GM12878 (cell line): Measurements from ENCODE around the gene DAAM2. TPM values are rescaled to one million over a fixed set of nuclear protein-coding genes. Genes with fewer than 3 reads are reported as not detected.

Source experiments
- ATAC-seq: fragments of 200-7000 bp; cut with Tn5 transposase; 3 replicates; pipeline ENCODE4 v1.9.1; 2020; ENCODE audit warnings: mild to moderate bottlenecking, moderate library complexity
- BruUV-seq: library from RNA; stranded (reverse); fragments of 400-500 nt; replicated peaks from 2 replicates; lab custom pipeline; 2021; lab: Mats Ljungman, UMichigan
- CTCF ChIA-PET: fragments of 300-600 bp; sonication (Branson Sonifier 250); formaldehyde crosslinking; extraction: SDS; loops from one replicate; lab custom pipeline; 2021; ENCODE audit warnings: inconsistent platforms; lab: Yijun Ruan, JAX
- POLR2A ChIA-PET: fragments of 350-600 bp; formaldehyde crosslinking; extraction: SDS; loops from one replicate; lab custom pipeline; 2021; ENCODE audit warnings: inconsistent platforms; lab: Charles Lee
- RAD21 ChIA-PET: fragments of 300-600 bp; sonication (Branson Sonifier 250); formaldehyde crosslinking; loops from one replicate; lab custom pipeline; 2023; ENCODE audit warnings: antibody characterized with exemption; ENCODE audit not compliant: unreplicated experiment; lab: Charles Lee
- SMC1A ChIA-PET: fragments of 300-600 bp; sonication (Branson Sonifier 250); formaldehyde crosslinking; loops from one replicate; lab custom pipeline; 2023; ENCODE audit not compliant: unreplicated experiment, uncharacterized antibody; lab: Charles Lee
- DNase-seq: peaks from one replicate; pipeline ENCODE4 v3.0.0-alpha.2; 2011; ENCODE audit warnings: low read depth, low spot score
- FAIRE-seq: peaks from 3 replicates; lab custom pipeline; 2011; peaks lifted over from hg19 to GRCh38; lab: Jason Lieb, UNC
- H2AFZ ChIP-seq: 2 replicates; pipeline ENCODE4 v1.6.0; 2011; ENCODE audit warnings: low read depth, low read length, control low read depth; ENCODE audit not compliant: control insufficient read depth
- H3K27ac ChIP-seq: 2 replicates; pipeline ENCODE4 v1.5.1; 2011; ENCODE audit warnings: control low read depth; ENCODE audit not compliant: control insufficient read depth, insufficient read depth
- H3K27me3 ChIP-seq, 2 experiments: replicated peaks in 1 of 2; 2 replicates each; pipeline versions ENCODE4 v1.6.0 to v1.6.1; 2011; ENCODE audit warnings: low read length in 1 of 2; ENCODE audit not compliant: control insufficient read depth in 2 of 2, insufficient read depth in 2 of 2
- H3K36me3 ChIP-seq, 2 experiments: 2 replicates each; pipeline ENCODE4 v1.5.1; 2011; ENCODE audit warnings: low read length in 1 of 2; ENCODE audit not compliant: control insufficient read depth in 2 of 2, insufficient read depth in 2 of 2
- H3K4me1 ChIP-seq: 2 replicates; pipeline ENCODE4 v1.6.1; 2011; ENCODE audit warnings: mild to moderate bottlenecking, low read length, moderate library complexity, mixed read lengths; ENCODE audit not compliant: control insufficient read depth, insufficient read depth
- H3K4me2 ChIP-seq: 2 replicates; pipeline ENCODE4 v1.6.0; 2011; ENCODE audit warnings: control low read depth; ENCODE audit not compliant: control insufficient read depth, insufficient read depth
- H3K4me3 ChIP-seq: fragments of 200-600 bp; sonication (generic); 2 replicates; pipeline ENCODE4 v1.5.1; 2016
- H3K79me2 ChIP-seq: 2 replicates; pipeline ENCODE4 v1.6.0; 2011; ENCODE audit warnings: low read length; ENCODE audit not compliant: control insufficient read depth, insufficient read depth
- H3K9ac ChIP-seq: 2 replicates; pipeline ENCODE4 v1.8.0; 2011; ENCODE audit warnings: low read length, control low read depth, mixed read lengths; ENCODE audit not compliant: control insufficient read depth, insufficient read depth
- H3K9me3 ChIP-seq: replicated peaks from 3 replicates; pipeline ENCODE4 v1.5.1; 2011; ENCODE audit warnings: mild to moderate bottlenecking, low read length; ENCODE audit not compliant: control insufficient read depth, insufficient read depth
- H4K20me1 ChIP-seq: 2 replicates; pipeline ENCODE4 v1.6.0; 2011; ENCODE audit not compliant: control insufficient read depth, insufficient read depth
- BCL11A ChIP-seq: IDR thresholded peaks from 2 replicates; pipeline ENCODE4 v1.6.1; 2011; ENCODE audit warnings: low read depth, low read length
- CUX1 ChIP-seq: IDR thresholded peaks from 2 replicates; pipeline ENCODE4 v1.6.1; 2012; ENCODE audit warnings: improper control_type of control experiment, low read depth, low read length; ENCODE audit not compliant: insufficient replicate concordance
- ESRRA ChIP-seq: IDR thresholded peaks from 2 replicates; pipeline ENCODE4 v1.6.1; 2012; ENCODE audit warnings: mild to moderate bottlenecking, low read length, improper control_type of control experiment
- EZH2 ChIP-seq: IDR thresholded peaks from 2 replicates; pipeline ENCODE4 v1.6.1; 2012; ENCODE audit warnings: low read depth, mild to moderate bottlenecking, control low read depth, inconsistent platforms, low read length, borderline replicate concordance; ENCODE audit not compliant: control insufficient read depth
- MYB ChIP-seq: fragments of 150-350 bp; IDR thresholded peaks from 2 replicates; pipeline ENCODE4 v1.6.1; 2014; ENCODE audit warnings: mild to moderate bottlenecking, low read depth, low read length, borderline replicate concordance
- NFYA ChIP-seq: IDR thresholded peaks from 2 replicates; pipeline ENCODE4 v1.6.1; 2011; ENCODE audit warnings: low read depth, mild to moderate bottlenecking, low read length, improper control_type of control experiment, borderline replicate concordance
- NKRF ChIP-seq: fragments of 450-650 bp; conservative IDR thresholded peaks from 2 replicates; pipeline ENCODE4 v1.6.1; 2017; ENCODE audit warnings: mild to moderate bottlenecking, moderate library complexity
- NR2C1 ChIP-seq: fragments of 450-650 bp; IDR thresholded peaks from 2 replicates; pipeline ENCODE4 v1.6.1; 2017; ENCODE audit warnings: antibody characterized with exemption, mild to moderate bottlenecking, moderate library complexity
- PBX3 ChIP-seq: IDR thresholded peaks from 2 replicates; pipeline ENCODE4 v1.6.1; 2011; ENCODE audit warnings: mild to moderate bottlenecking, low read depth, low read length, moderate library complexity; ENCODE audit not compliant: insufficient replicate concordance
- POLR2A ChIP-seq: IDR thresholded peaks from 2 replicates; pipeline ENCODE4 v1.6.1; 2011; ENCODE audit warnings: low read depth, mild to moderate bottlenecking, low read length
- RELA ChIP-seq: fragments of 450-650 bp; IDR thresholded peaks from 2 replicates; pipeline ENCODE4 v1.8.0; 2014; ENCODE audit warnings: borderline replicate concordance; ENCODE audit not compliant: partially characterized antibody
- SRF ChIP-seq, 2 experiments: IDR thresholded peaks; 2 replicates each; pipeline ENCODE4 v1.6.1; 2011; ENCODE audit warnings: low read depth in 2 of 2, low read length in 2 of 2, mild to moderate bottlenecking in 1 of 2, moderate library complexity in 1 of 2
- TCF3 ChIP-seq: IDR thresholded peaks from 2 replicates; pipeline ENCODE4 v1.6.1; 2012; ENCODE audit warnings: low read depth, mild to moderate bottlenecking, low read length, borderline replicate concordance; ENCODE audit not compliant: insufficient read depth
- ZBED1 ChIP-seq: IDR thresholded peaks from 2 replicates; pipeline ENCODE4 v1.6.1; 2016; ENCODE audit warnings: borderline replicate concordance
- WGBS: methylation state at CpG from one replicate; pipeline ENCODE4 v1.1.6; 2016; ENCODE audit warnings: low lambda C conversion rate; ENCODE audit not compliant: insufficient replicate concordance, insufficient coverage; ENCODE audit errors: missing lambda C conversion rate; 5-methylcytosine and 5-hydroxymethylcytosine counted together
- in situ Hi-C: fragments of 300-500 bp; cut with MboI; formaldehyde crosslinking; loops from 9 replicates; pipeline ENCODE4 v1.14.3; 2018; ENCODE audit warnings: mixed read lengths
- intact Hi-C: fragments of 100-400 bp; cut with micrococcal nuclease; formaldehyde crosslinking; loops from one replicate; pipeline ENCODE4 v1.14.2; 2022; ENCODE audit not compliant: unreplicated experiment
- polyA plus RNA-seq, 11 experiments: library from polyadenylated mRNA; depleted of rRNA in 4 of 11; unstranded in 6 of 11; stranded (reverse) in 5 of 11; fragments of >200 nt; fragmentation: Nextera tagmentation in 4 of 11; fragmentation: Illumina TruSeq in 1 of 11; extraction: Ambion mirVana in 4 of 11; extraction: Trizol in 1 of 11; gene quantifications; 1 replicate in 1 of 11; 2 replicates in 10 of 11; pipeline versions ENCODE4 v1.2.1 to v1.2.3, GENCODE V29; 2011 to 2016; ENCODE audit warnings: inconsistent platforms in 2 of 11, missing spikeins in 2 of 11, low read depth in 1 of 11
- total RNA-seq, 4 experiments: library from RNA; depleted of rRNA in 3 of 4; stranded (reverse); fragments of >200 nt in 3 of 4; fragmentation: Illumina TruSeq in 1 of 4; extraction: Trizol in 1 of 4; gene quantifications; 2 replicates each; pipeline versions ENCODE4 v1.2.1 to v1.2.3, GENCODE V29; 2013 to 2021

The DAAM2 gene
- total and polyA plus RNA-seq, 10 of the 15 experiments (the other 5 are each of a cell fraction or from before 2014, with no cell fraction given) = 0.05 to 0.22 TPM; not detected in 8

- TF ChIP-seq CUX1 = no peak
- no peak for TF ChIP-seq ZBED1
- TF ChIP-seq RELA = no peak
- no peak for TF ChIP-seq MYB
These were observed 78.8 kb downstream of the DAAM2 start (continued) for GRCh38 chr6:39870950-39871349.

- Histone ChIP-seq H3K4me2 (no peak overlapping the region), H3K36me3 (no peaks in the 10 kb centered on the region), H3K27me3 (no peaks in the 10 kb centered on the region; a peak in 1 of 4 replicates), H3K9ac (no peak overlapping the region), H3K4me3 (no peak overlapping the region), H3K4me1 (no peaks in the 10 kb centered on the region), H4K20me1 (no peaks in the 10 kb centered on the region), H3K27ac (no peak overlapping the region), H3K9me3 (no peaks in the 10 kb centered on the region), H2AFZ (no peak overlapping the region), H3K79me2 (no peaks in the 10 kb centered on the region)
- ChIA-PET RAD21 (no interaction called here), CTCF (interaction anchor here (0.7 to 11.7 kb wide), 3 partner anchors 10 to 511 kb away, joined by 4 to 98 read pairs (median 10); no protein-coding TSS in a partner anchor), POLR2A (no interaction called here), SMC1A (interaction anchor here (1.4 kb wide), 1 partner anchor 16 kb away, joined by 4 read pairs; no protein-coding TSS in a partner anchor)
- no peak for DNase-seq
- intact Hi-C loops = no loop called here
- no TSS peak for BruUV-seq
- no peak for FAIRE-seq
- in situ Hi-C loops = no loop called here
- ATAC-seq = no peak
- 4% methylated on average over 3 of the region's 3 CpGs for WGBS
- TF ChIP-seq BCL11A (no peak), SRF (IDR thresholded peaks at IDR 0.05; ENCODE audit: low read depth in 2 of 2, low read length in 2 of 2) (no peak), ESRRA (no peak), TCF3 (no peak), NKRF (no peak), POLR2A (no peak), PBX3 (no peak), EZH2 (no peak), NR2C1 (no peak), NFYA (no peak)
These were observed 81.3 kb downstream of the DAAM2 start for GRCh38 chr6:39873439-39873838.
